Neural crest cell (in vitro differentiated cells): Measurements from ENCODE around the gene PNMA8B. TPM values are rescaled to one million over a fixed set of nuclear protein-coding genes. Genes with fewer than 3 reads are reported as not detected.

ENCODE experiments used
- DNase-seq: peaks from one replicate; pipeline ENCODE4 v3.0.0; 2021; ENCODE audit warnings: low read depth, mixed read lengths, low spot score
- H3K27ac Mint-ChIP-seq: one replicate; pipeline ENCODE4 v1.8.0; 2021; ENCODE audit warnings: mild to moderate bottlenecking, mixed read lengths; ENCODE audit not compliant: unreplicated experiment
- H3K27me3 Mint-ChIP-seq: 2 replicates; pipeline ENCODE4 v1.8.0; 2021; ENCODE audit warnings: low read depth, mild to moderate bottlenecking, mixed read lengths
- H3K36me3 Mint-ChIP-seq: 2 replicates; pipeline ENCODE4 v1.8.0; 2021; ENCODE audit warnings: low read depth, mild to moderate bottlenecking, mixed read lengths
- H3K4me1 Mint-ChIP-seq: 2 replicates; pipeline ENCODE4 v1.8.0; 2021; ENCODE audit warnings: mixed read lengths
- H3K4me3 Mint-ChIP-seq: one replicate; pipeline ENCODE4 v1.8.0; 2021; ENCODE audit warnings: mild to moderate bottlenecking, mixed read lengths
- H3K9me3 Mint-ChIP-seq: 2 replicates; pipeline ENCODE4 v1.8.0; 2021; ENCODE audit warnings: mixed read lengths
- total RNA-seq: library from RNA; stranded (reverse); gene quantifications from 2 replicates; pipeline ENCODE4 v1.2.1, GENCODE V29; 2021
- TF ChIP-seq, protein P1 (sequence below): fragments of 200-600 bp; sonication (generic); conservative IDR thresholded peaks from 2 replicates; pipeline ENCODE4 v1.5.0; 2021; ENCODE audit warnings: antibody characterized with exemption, mild to moderate bottlenecking

Gene PNMA8B
- total RNA-seq, 1 donor from 2014 or later, result 4.6 TPM

DNA sequence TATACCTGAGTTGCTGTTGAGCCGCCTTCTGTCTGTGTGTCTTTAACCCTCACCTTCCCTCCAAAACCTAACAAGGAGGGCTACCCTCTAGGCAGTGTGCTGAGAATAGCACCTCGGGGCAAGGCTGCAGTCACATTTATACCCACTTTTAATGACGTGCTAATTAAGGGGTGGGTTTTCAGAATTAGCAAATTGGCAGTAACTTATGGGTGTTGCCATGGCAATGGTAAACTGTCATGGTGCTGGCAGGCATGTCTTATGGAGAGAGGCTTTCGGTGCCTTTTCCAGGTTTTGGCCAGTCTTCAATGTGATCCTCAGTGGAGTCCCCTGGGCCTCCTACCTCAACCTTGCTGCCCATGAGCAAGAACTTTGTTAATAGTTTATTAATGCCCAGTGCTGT is 23.1 kb downstream of the PNMA8B start:
- H3K4me3 Mint-ChIP-seq, result peak overlapping the region; percentile 69
- H3K27me3 Mint-ChIP-seq, result no peaks in the 10 kb centered on the region
- DNase-seq, result no peak
- peaks cover 28% of the 10 kb centered on the region for H3K4me1 Mint-ChIP-seq
- TF ChIP-seq, protein P1, sequence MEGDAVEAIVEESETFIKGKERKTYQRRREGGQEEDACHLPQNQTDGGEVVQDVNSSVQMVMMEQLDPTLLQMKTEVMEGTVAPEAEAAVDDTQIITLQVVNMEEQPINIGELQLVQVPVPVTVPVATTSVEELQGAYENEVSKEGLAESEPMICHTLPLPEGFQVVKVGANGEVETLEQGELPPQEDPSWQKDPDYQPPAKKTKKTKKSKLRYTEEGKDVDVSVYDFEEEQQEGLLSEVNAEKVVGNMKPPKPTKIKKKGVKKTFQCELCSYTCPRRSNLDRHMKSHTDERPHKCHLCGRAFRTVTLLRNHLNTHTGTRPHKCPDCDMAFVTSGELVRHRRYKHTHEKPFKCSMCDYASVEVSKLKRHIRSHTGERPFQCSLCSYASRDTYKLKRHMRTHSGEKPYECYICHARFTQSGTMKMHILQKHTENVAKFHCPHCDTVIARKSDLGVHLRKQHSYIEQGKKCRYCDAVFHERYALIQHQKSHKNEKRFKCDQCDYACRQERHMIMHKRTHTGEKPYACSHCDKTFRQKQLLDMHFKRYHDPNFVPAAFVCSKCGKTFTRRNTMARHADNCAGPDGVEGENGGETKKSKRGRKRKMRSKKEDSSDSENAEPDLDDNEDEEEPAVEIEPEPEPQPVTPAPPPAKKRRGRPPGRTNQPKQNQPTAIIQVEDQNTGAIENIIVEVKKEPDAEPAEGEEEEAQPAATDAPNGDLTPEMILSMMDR, result no peak
- peaks cover 9% of the 10 kb centered on the region for H3K36me3 Mint-ChIP-seq
- H3K9me3 Mint-ChIP-seq, result no peaks in the 10 kb centered on the region
- no peak overlapping the region for H3K27ac Mint-ChIP-seq

DNA sequence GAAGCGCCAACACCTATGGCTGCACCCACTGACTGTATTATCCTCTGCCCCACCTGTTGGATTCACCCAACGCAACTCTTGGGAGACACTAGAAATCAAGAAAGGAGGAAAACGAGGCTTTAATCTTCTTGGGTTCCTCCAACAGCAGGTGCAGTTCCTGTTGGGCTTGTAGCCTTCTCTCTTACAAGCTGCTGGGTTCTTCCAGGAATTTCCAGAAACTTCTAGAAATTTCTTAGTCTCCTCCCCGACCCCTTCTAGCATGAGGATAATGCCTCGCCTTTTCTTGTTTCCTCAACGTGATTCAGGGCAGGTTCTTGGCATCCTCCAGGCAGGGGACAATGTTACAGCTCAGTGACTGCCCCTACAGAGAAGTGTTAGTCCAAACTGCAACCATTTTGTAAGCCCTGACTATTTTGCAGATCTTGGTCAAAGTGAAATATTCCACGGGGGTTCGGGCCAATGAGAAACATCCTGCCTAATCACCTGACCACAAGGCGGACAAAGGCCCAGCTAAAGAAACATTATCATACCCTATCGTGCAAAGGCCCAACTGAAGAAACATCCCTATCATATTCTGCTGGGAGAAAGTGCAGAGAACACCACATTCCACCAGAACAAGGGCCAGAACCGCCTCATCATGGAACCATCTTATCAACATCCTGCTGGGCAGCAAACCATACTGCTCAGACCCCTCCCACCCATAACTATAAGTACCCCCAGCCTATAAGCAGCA is 23.7 kb downstream of the PNMA8B start:
- Mint-ChIP-seq H3K4me1 (peaks cover 28% of the 10 kb centered on the region), H3K27me3 (no peaks in the 10 kb centered on the region), H3K9me3 (no peaks in the 10 kb centered on the region), H3K27ac (no peak overlapping the region), H3K36me3 (peaks cover 12% of the 10 kb centered on the region), H3K4me3 (peak overlapping the region; percentile 76)
- TF ChIP-seq, protein P1, result no peak
- no peak for DNase-seq

DNA sequence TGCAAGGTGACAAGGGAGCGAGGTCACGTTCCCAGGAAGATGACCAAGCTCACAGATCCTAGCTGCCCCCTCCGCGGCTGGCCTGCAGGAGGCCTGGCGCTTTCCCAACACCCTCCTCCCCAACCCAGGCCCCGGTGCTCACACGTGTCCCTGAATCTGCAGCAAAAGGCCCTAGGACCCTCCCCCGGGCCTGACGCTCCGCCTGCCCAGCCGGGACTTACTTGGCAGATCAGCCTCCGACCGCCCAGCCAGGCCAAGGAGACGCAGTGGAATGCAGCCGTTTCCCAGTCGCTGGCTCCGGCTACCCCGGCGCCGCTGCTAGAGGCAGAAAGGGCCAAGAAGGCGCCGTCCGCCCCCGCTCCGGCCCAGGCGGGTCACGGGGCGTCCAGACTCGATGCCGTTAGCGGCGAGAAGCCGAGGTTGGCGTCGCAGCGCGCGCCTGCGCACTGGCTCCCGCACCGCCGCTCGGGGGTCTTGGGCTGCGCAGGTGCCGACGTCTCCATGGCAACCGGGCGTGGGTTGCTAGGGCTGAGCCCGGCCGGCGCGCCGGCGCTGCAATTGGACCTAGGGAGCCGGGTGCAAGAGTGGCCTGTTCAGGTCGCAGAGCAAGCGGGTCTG is 24.4 kb downstream of the PNMA8B start, which contains the start of gene PNMA8A:
PNMA8A (minus strand) TSS at position 448 of the 618 bp plus-strand sequence. CDS start 528 bp downstream, outside the sequence.
- peaks cover 28% of the 10 kb centered on the region for H3K4me1 Mint-ChIP-seq
- TF ChIP-seq, protein P1, result no peak
- H3K4me3 Mint-ChIP-seq, result peak within 1 kb of the TSS; percentile 76
- peaks cover 16% of the 10 kb centered on the region for H3K36me3 Mint-ChIP-seq
- H3K27ac Mint-ChIP-seq, result no peak within 1 kb of the TSS
- peak; percentile 82 for DNase-seq
- H3K27me3 Mint-ChIP-seq, result no peaks in the 10 kb centered on the region
- no peaks in the 10 kb centered on the region for H3K9me3 Mint-ChIP-seq

DNA sequence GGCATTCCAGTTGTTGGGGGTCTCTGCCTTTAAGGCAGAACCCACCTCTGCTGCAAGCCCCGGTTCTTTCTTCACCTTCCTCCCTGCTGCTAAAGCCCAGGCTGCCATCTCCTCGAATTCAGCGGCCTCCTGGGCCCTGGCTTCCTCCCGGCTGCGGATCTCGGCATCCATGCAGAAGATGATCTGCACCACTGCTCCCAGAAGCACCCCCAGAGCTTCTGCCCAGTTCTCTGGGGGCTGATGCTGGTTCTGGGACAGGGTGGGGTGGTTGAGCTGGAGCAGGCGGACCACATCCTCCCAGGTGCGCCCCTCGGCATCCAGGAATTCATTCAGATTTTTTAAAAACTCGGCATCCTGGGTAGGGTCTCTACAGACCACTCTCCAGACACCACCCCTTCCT is 25.3 kb downstream of the PNMA8B start:
- no peak for DNase-seq
- TF ChIP-seq, protein P1, result no peak
- Mint-ChIP-seq H3K27me3 (no peaks in the 10 kb centered on the region), H3K27ac (no peak overlapping the region), H3K9me3 (no peaks in the 10 kb centered on the region), H3K4me3 (no peak overlapping the region), H3K36me3 (peaks cover 16% of the 10 kb centered on the region), H3K4me1 (peaks cover 28% of the 10 kb centered on the region)

DNA sequence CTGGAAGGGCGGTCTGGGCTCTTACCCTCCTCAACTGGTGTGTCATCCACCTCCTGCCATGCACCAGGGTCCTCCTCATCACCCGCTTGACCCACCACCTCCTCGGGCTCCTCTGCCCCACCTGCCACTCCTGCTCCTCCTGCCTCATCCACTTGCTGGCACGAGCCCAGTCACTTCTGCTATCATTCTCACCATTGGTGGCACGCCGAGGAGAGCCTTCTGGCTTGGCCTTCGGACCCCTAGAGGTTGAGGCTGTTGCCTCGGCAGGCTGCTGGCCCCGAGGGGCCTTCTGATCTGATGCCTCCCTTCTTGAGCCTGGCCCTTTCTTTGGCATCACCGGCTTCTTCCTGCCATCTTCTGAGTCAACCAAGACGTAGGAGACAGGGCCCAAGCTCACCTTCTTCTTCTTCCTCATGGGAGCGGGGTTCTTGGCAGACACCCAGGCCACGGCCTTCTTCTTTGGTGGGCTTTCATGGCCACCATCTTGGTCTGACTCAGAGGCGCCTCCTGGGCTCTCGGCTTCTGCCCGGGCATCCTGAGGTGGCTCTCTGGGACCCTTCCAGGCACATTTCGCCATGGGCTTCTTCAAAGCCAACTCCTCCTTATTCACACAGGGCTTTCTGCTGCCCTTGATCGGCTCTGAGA is 26.0 kb downstream of the PNMA8B start:
- no peak overlapping the region for H3K4me3 Mint-ChIP-seq
- peaks cover 17% of the 10 kb centered on the region for H3K36me3 Mint-ChIP-seq

More for the DNA sequence above, 26.0 kb downstream of the PNMA8B start:
- TF ChIP-seq, protein P1, result no peak
- Mint-ChIP-seq H3K9me3 (no peaks in the 10 kb centered on the region), H3K4me1 (peaks cover 28% of the 10 kb centered on the region), H3K27ac (no peak overlapping the region), H3K27me3 (no peaks in the 10 kb centered on the region)
- no peak for DNase-seq
